Measurements from ENCODE around the gene GLE1. TPM values are rescaled to one million over a fixed set of nuclear protein-coding genes. Genes with fewer than 3 reads are reported as not detected.

The GLE1 gene
- total RNA-seq (1 to 10 TPM; 8.0 to 8.4 TPM), total RNA-seq (24.9 to 127 (median 72.5) reads per million in 172 experiments)
- polyA plus RNA-seq (2013, experiment 1 of 2) = 23.5 TPM
- 25.8 TPM for polyA plus RNA-seq (2013, experiment 2 of 2)

GRCh38 chr9:128504485-128505413 is at the start of gene GLE1:
Gene GLE1, plus strand, starts transcription at chr9:128504719. Its CDS starts 87 bp downstream, at chr9:128504806.
- peak; percentile 94 for ATAC-seq (ENCODE audit: poor library complexity)

GRCh38 chr9:128454991-128455390 is 49.5 kb upstream of the GLE1 start:
- peak in 1 of 14 experiments; percentile 34 for DNase-seq
- Histone ChIP-seq H3K4me1 (ENCODE audit: insufficient read depth, low read length) (peaks cover 19% of the 10 kb centered on the region), H3K36me3 (ENCODE audit: insufficient read depth, low read length) (peaks cover 10% of the 10 kb centered on the region), H3K27me3 (ENCODE audit: control insufficient read depth in 1 of 2, insufficient read depth in 2 of 2, low read length in 2 of 2) (no peaks in the 10 kb centered on the region), H3K9me3 (ENCODE audit: control insufficient read depth in 1 of 2, insufficient read depth in 1 of 2, low read length in 2 of 2) (no peaks in the 10 kb centered on the region), H3K4me3 (ENCODE audit: low read length) (no peak overlapping the region), H3K27ac (ENCODE audit: low read depth in 1 of 2, low read length in 2 of 2) (no peak overlapping the region)
- peak overlapping the region; percentile 89 for H3K27ac Mint-ChIP-seq
- no peaks in the 10 kb centered on the region for H3K27me3 Mint-ChIP-seq
- H3K4me1 Mint-ChIP-seq (ENCODE audit: low read depth) = peaks cover 11% of the 10 kb centered on the region
- intact Hi-C loops (cut with DNase I, micrococcal nuclease) = loop anchor here (5.0 to 10.0 kb wide), 4 partner anchors 83 to 330 kb away; partner anchors contain the start of genes URM1 (in 2 of the 2), COQ4 (in 1 of the 2), SPTAN1 (in 1 of the 2) and TBC1D13 (in 1 of the 2)
- no peaks in the 10 kb centered on the region for H3K9me3 Mint-ChIP-seq
- ChIA-PET CTCF (interaction anchor here (1.0 to 1.3 kb wide), 4 partner anchors 16 to 114 kb away, joined by 3 to 5 read pairs (median 4); no protein-coding TSS in a partner anchor), POLR2A (interaction anchor here (0.9 to 1.3 kb wide), 3 partner anchors 8 to 98 kb away, joined by 3 to 5 read pairs (median 4); partner anchors contain the start of gene SPTAN1)
- TF ChIP-seq CTCF (IDR thresholded peaks at IDR 0.05) = no peak
- no peak for ATAC-seq (ENCODE audit: poor library complexity)
- H3K36me3 Mint-ChIP-seq (ENCODE audit: low read depth) = peaks cover 9% of the 10 kb centered on the region
- H3K4me3 Mint-ChIP-seq = peak overlapping the region; percentile 89

More at GRCh38 chr9:128504485-128505413, at the start of gene GLE1:
- no peak for TF ChIP-seq CTCF (IDR thresholded peaks at IDR 0.05)
- Histone ChIP-seq H3K36me3 (ENCODE audit: insufficient read depth, low read length) (peaks cover 30% of the 10 kb centered on the region), H3K27ac (ENCODE audit: low read depth in 1 of 2, low read length in 2 of 2) (peak within 1 kb of the TSS; percentile 80 to 92), H3K4me1 (ENCODE audit: insufficient read depth, low read length) (peaks cover 27% of the 10 kb centered on the region), H3K9me3 (ENCODE audit: control insufficient read depth in 1 of 2, insufficient read depth in 1 of 2, low read length in 2 of 2) (no peaks in the 10 kb centered on the region), H3K27me3 (ENCODE audit: control insufficient read depth in 1 of 2, insufficient read depth in 2 of 2, low read length in 2 of 2) (no peaks in the 10 kb centered on the region), H3K4me3 (ENCODE audit: low read length) (peak within 1 kb of the TSS; percentile 99)
- H3K4me1 Mint-ChIP-seq (ENCODE audit: low read depth) = peaks cover 41% of the 10 kb centered on the region
- POLR2A ChIA-PET = interaction anchor here (0.8 to 2.2 kb wide), 18 partner anchors 8 to 1121 kb away, joined by 3 to 45 read pairs (median 4); partner anchors contain the start of genes CERCAM, ENDOG, NTMT1 and ODF2
- CTCF ChIA-PET = interaction anchor here (0.7 kb wide), 1 partner anchor 63 kb away, joined by 3 read pairs; no protein-coding TSS in a partner anchor
- peak; percentile 93 to 99 (median 97) for DNase-seq
- peak within 1 kb of the TSS; percentile 100 for H3K4me3 Mint-ChIP-seq
- no peaks in the 10 kb centered on the region for H3K9me3 Mint-ChIP-seq
- H3K27ac Mint-ChIP-seq = peak within 1 kb of the TSS; percentile 97
- intact Hi-C loops (cut with DNase I, micrococcal nuclease) = loop anchor here (1.0 to 5.0 kb wide), 4 partner anchors 48 to 443 kb away; partner anchors contain the start of genes ODF2 (in 2 of the 2), SPTAN1 (in 2 of the 2), DOLK (in 1 of the 2) and NUP188 (in 1 of the 2)
- H3K36me3 Mint-ChIP-seq (ENCODE audit: low read depth) = peaks cover 37% of the 10 kb centered on the region
- no peaks in the 10 kb centered on the region for H3K27me3 Mint-ChIP-seq

Data from CD4-positive, alpha-beta T cell (primary cell).